SK-N-SH (cell line): Measurements from ENCODE around the gene CHRNB1.

Experiments
- CHD2 ChIP-seq: fragments of 150-350 bp; IDR thresholded peaks from 2 replicates; pipeline ENCODE4 v1.6.1; 2018; ENCODE audit warnings: low read length; ENCODE audit not compliant: partially characterized antibody
- EZH2phosphoT487 ChIP-seq: fragments of 200-600 bp; sonication (generic); IDR thresholded peaks from 2 replicates; pipeline ENCODE4 v1.6.1; 2017; ENCODE audit warnings: low read depth, mixed run types, mild to moderate bottlenecking, antibody characterized with exemption, moderate library complexity, borderline replicate concordance
- FOXM1 ChIP-seq: IDR thresholded peaks from 2 replicates; pipeline ENCODE4 v1.4.0; 2012; ENCODE audit warnings: low read depth, mild to moderate bottlenecking
- NRF1 ChIP-seq: IDR thresholded peaks from 2 replicates; pipeline ENCODE4 v1.6.1; 2012; ENCODE audit warnings: low read depth, mild to moderate bottlenecking, low read length
- REST ChIP-seq: IDR thresholded peaks from 2 replicates; pipeline ENCODE4 v1.6.1; 2012; ENCODE audit warnings: mild to moderate bottlenecking, low read depth, low read length, moderate library complexity
- SMC3 ChIP-seq: IDR thresholded peaks from 2 replicates; pipeline ENCODE4 v1.6.1; 2012; ENCODE audit warnings: low read depth, low read length, improper control_type of control experiment
- TCF12 ChIP-seq: IDR thresholded peaks from 2 replicates; pipeline ENCODE4 v1.4.0; 2012
- TEAD4 ChIP-seq: IDR thresholded peaks from 2 replicates; pipeline ENCODE4 v1.4.0; 2012; ENCODE audit warnings: mild to moderate bottlenecking, borderline replicate concordance; ENCODE audit not compliant: insufficient read depth
- USF1 ChIP-seq: IDR thresholded peaks from 2 replicates; pipeline ENCODE4 v1.4.0; 2012; ENCODE audit warnings: low read depth, borderline replicate concordance
- YY1 ChIP-seq: IDR thresholded peaks from 2 replicates; pipeline ENCODE4 v1.4.0; 2012; ENCODE audit warnings: low read depth, mild to moderate bottlenecking
- ZBTB33 ChIP-seq: IDR thresholded peaks from 2 replicates; pipeline ENCODE4 v1.4.0; 2012; ENCODE audit warnings: low read depth, borderline replicate concordance
- TF ChIP-seq, protein P1 (sequence below): fragments of 200-600 bp; sonication (generic); IDR thresholded peaks from 2 replicates; pipeline ENCODE4 v1.6.1; 2017; ENCODE audit warnings: antibody characterized with exemption, mild to moderate bottlenecking, moderate library complexity
- TF ChIP-seq, protein P2 (sequence below): IDR thresholded peaks from 2 replicates; pipeline ENCODE4 v1.4.0; 2012; ENCODE audit warnings: low read depth

DNA sequence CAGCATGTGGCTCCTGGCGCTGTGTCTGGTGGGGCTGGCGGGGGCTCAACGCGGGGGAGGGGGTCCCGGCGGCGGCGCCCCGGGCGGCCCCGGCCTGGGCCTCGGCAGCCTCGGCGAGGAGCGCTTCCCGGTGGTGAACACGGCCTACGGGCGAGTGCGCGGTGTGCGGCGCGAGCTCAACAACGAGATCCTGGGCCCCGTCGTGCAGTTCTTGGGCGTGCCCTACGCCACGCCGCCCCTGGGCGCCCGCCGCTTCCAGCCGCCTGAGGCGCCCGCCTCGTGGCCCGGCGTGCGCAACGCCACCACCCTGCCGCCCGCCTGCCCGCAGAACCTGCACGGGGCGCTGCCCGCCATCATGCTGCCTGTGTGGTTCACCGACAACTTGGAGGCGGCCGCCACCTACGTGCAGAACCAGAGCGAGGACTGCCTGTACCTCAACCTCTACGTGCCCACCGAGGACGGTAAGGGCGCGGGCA is 36.6 kb upstream of the CHRNB1 start:
- TF ChIP-seq SMC3 (no peak), EZH2phosphoT487 (no peak), NRF1 (no peak), USF1 (no peak), ZBTB33 (no peak), YY1 (no peak), REST (no peak), TEAD4 (no peak), CHD2 (no peak), TCF12 (no peak), FOXM1 (no peak)
- TF ChIP-seq, protein P1, sequence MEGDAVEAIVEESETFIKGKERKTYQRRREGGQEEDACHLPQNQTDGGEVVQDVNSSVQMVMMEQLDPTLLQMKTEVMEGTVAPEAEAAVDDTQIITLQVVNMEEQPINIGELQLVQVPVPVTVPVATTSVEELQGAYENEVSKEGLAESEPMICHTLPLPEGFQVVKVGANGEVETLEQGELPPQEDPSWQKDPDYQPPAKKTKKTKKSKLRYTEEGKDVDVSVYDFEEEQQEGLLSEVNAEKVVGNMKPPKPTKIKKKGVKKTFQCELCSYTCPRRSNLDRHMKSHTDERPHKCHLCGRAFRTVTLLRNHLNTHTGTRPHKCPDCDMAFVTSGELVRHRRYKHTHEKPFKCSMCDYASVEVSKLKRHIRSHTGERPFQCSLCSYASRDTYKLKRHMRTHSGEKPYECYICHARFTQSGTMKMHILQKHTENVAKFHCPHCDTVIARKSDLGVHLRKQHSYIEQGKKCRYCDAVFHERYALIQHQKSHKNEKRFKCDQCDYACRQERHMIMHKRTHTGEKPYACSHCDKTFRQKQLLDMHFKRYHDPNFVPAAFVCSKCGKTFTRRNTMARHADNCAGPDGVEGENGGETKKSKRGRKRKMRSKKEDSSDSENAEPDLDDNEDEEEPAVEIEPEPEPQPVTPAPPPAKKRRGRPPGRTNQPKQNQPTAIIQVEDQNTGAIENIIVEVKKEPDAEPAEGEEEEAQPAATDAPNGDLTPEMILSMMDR, result no peak
- TF ChIP-seq, protein P2, sequence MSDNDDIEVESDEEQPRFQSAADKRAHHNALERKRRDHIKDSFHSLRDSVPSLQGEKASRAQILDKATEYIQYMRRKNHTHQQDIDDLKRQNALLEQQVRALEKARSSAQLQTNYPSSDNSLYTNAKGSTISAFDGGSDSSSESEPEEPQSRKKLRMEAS, result no peak
